Measurements from ENCODE around the gene MDM1. TPM values are rescaled to one million over a fixed set of nuclear protein-coding genes. Genes with fewer than 3 reads are reported as not detected.

MDM1 gene
- total RNA-seq, 1 donor from 2014 or later, result 23.2 TPM

- H3K9me3 Mint-ChIP-seq, result peaks cover 7% of the 10 kb centered on the region
- H3K4me1 Mint-ChIP-seq, result peaks cover 45% of the 10 kb centered on the region
- peaks cover 3% of the 10 kb centered on the region for H3K36me3 Mint-ChIP-seq (ENCODE audit: low read depth)
- intact Hi-C loops (cut with micrococcal nuclease), result loop anchor here (1.0 to 10.0 kb wide), 3 partner anchors 8 to 574 kb away; no protein-coding TSS in a partner anchor
- H3K27me3 Mint-ChIP-seq, result peaks cover 8% of the 10 kb centered on the region
- no peak for DNase-seq
- H3K4me3 Mint-ChIP-seq, result no peak overlapping the region
- H3K27ac Mint-ChIP-seq, result peak overlapping the region; percentile 42
These were observed 63.2 kb downstream of the MDM1 start for GRCh38 chr12:68268967-68269366.

DNA sequence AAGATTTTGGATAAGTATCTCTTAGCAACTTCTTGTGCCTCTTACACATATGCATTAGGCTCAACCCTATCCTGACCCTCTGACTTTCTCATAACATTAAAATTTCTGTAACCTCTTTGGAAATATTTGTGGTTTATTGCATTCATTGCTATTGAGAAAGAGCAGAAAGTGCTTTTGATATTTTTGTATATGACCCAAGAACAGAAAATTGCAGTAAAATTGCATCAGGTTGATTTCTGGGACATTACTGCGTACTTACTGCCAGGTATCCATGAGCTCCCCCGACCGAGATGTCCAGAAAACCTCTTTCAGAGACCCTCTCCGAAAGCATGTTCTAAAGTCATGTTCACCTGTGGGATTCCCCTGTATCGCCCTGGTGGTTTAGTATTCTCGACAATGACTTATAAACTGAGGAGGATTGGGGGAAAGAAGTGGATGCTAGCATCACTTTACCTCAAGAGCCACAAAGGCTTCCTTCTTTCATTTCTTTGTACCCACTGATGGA is 64.2 kb downstream of the MDM1 start:
- H3K4me3 Mint-ChIP-seq, result peak overlapping the region; percentile 29
- H3K9me3 Mint-ChIP-seq, result peaks cover 7% of the 10 kb centered on the region
- peaks cover 3% of the 10 kb centered on the region for H3K36me3 Mint-ChIP-seq (ENCODE audit: low read depth)
- peak; percentile 79 for DNase-seq
- peaks cover 45% of the 10 kb centered on the region for H3K4me1 Mint-ChIP-seq
- H3K27ac Mint-ChIP-seq, result peak overlapping the region; percentile 73
- H3K27me3 Mint-ChIP-seq, result peaks cover 8% of the 10 kb centered on the region
- intact Hi-C loops (cut with micrococcal nuclease), result loop anchor here (1.0 to 10.0 kb wide), 3 partner anchors 9 to 573 kb away; no protein-coding TSS in a partner anchor

GRCh38 chr12:68264857-68265256 is 67.3 kb downstream of the MDM1 start:
- peak overlapping the region; percentile 77 for H3K27ac Mint-ChIP-seq
- no peak overlapping the region for H3K4me3 Mint-ChIP-seq
- intact Hi-C loops (cut with micrococcal nuclease), result loop anchor here (10.0 kb wide), 2 partner anchors 220 to 570 kb away; no protein-coding TSS in a partner anchor
- H3K4me1 Mint-ChIP-seq, result peaks cover 65% of the 10 kb centered on the region
- H3K36me3 Mint-ChIP-seq (ENCODE audit: low read depth), result peaks cover 3% of the 10 kb centered on the region
- peaks cover 7% of the 10 kb centered on the region for H3K9me3 Mint-ChIP-seq
- no peak for DNase-seq
- peaks cover 8% of the 10 kb centered on the region for H3K27me3 Mint-ChIP-seq

DNA sequence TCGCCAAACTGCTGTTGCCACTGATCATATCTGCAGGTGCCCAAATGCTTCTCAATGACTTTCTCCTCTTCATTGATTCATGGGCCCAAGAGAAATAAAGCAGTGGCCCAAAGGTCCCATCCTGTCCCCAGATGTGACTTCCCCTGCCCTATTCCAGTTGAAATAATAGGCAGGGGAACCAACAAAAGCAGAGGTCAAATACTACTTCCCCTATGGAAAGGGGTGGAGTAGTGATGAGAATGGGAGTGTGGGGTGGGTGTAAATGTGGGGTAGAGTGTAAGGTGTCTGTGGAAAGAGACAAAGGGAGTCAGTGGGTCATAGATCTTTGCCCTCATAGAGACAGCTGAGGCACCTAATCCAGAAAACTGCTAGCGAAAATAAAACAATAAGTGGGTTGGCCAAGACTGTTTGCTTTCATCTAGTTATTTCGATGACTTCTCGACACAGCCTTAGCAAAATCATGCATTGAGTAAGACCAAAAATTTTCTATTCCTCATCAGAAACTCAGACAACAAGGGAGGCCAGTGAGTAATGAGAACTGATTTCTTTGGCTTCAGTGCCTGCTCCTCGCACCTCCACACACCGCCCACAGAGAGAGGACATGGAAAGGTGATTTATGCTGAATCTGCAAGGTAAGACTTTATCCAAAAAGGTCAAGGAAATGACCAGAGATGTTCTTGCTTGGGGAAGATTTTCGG is 67.9 kb downstream of the MDM1 start:
- H3K27me3 Mint-ChIP-seq, result peaks cover 8% of the 10 kb centered on the region
- peaks cover 65% of the 10 kb centered on the region for H3K4me1 Mint-ChIP-seq
- H3K4me3 Mint-ChIP-seq, result no peak overlapping the region

GRCh38 chr12:68263366-68263765 is 68.8 kb downstream of the MDM1 start:
- intact Hi-C loops (cut with micrococcal nuclease), result loop anchor here (10.0 kb wide), 2 partner anchors 221 to 569 kb away; no protein-coding TSS in a partner anchor
- Mint-ChIP-seq H3K27me3 (peaks cover 11% of the 10 kb centered on the region), H3K4me3 (no peak overlapping the region)

More for the DNA sequence above, 67.9 kb downstream of the MDM1 start:
- intact Hi-C loops (cut with micrococcal nuclease), result loop anchor here (10.0 kb wide), 2 partner anchors 220 to 570 kb away; no protein-coding TSS in a partner anchor
- no peak for DNase-seq
- Mint-ChIP-seq H3K27ac (peak overlapping the region; percentile 77), H3K9me3 (peaks cover 7% of the 10 kb centered on the region), H3K36me3 (ENCODE audit: low read depth) (peaks cover 3% of the 10 kb centered on the region)

DNA sequence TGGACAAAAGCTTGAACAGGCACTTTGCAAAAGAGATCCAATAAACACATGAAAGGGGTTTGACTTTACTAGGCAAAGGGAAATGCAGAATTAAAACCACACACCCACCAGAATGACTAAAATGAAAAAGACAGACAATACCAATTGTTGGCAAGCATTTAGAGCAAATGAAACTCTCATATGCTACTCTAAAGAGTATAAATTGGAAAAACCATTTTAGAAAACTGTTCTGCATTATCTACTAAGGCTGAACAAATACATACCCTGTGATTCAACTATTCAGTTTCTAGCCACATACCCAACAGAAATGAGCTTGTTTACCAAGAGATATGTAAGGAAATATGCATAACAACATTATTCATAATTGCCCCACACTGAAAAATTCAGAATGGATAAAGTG is 70.3 kb downstream of the MDM1 start:
- H3K36me3 Mint-ChIP-seq (ENCODE audit: low read depth), result peaks cover 3% of the 10 kb centered on the region
- H3K4me3 Mint-ChIP-seq, result peak overlapping the region; percentile 34
- DNase-seq, result no peak
- intact Hi-C loops (cut with micrococcal nuclease), result loop anchor here (1.0 to 10.0 kb wide), 4 partner anchors 15 to 567 kb away; no protein-coding TSS in a partner anchor
- H3K27me3 Mint-ChIP-seq, result peaks cover 18% of the 10 kb centered on the region
- H3K9me3 Mint-ChIP-seq, result peaks cover 15% of the 10 kb centered on the region
- H3K27ac Mint-ChIP-seq, result peak overlapping the region; percentile 52
- peaks cover 57% of the 10 kb centered on the region for H3K4me1 Mint-ChIP-seq

More at GRCh38 chr12:68263366-68263765, 68.8 kb downstream of the MDM1 start:
- Mint-ChIP-seq H3K9me3 (peaks cover 7% of the 10 kb centered on the region), H3K4me1 (peaks cover 63% of the 10 kb centered on the region), H3K36me3 (ENCODE audit: low read depth) (peaks cover 3% of the 10 kb centered on the region), H3K27ac (no peak overlapping the region)
- no peak for DNase-seq

DNA sequence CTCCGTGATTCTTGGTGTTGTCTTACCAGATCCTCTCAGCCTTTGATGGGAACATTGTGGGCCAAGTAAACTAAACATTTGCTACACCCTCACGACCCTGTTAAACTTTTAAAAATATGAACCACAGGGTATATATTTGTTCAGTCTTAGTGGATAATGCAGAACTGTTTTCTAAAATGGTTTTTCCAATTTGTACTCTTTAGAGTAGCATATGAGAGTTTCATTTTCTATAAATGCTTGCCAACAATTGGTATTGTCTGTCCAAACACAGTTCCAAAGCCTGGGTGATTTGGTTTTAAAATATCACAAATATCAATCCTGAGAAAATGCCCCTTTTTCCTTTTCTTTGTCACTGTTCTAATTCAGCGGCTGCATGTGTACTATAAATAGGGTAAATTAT is 72.0 kb downstream of the MDM1 start:
- Mint-ChIP-seq H3K27me3 (peaks cover 16% of the 10 kb centered on the region), H3K27ac (no peak overlapping the region), H3K4me3 (no peak overlapping the region), H3K36me3 (ENCODE audit: low read depth) (no peaks in the 10 kb centered on the region), H3K4me1 (peaks cover 49% of the 10 kb centered on the region), H3K9me3 (peaks cover 12% of the 10 kb centered on the region)
- intact Hi-C loops (cut with micrococcal nuclease), result loop anchor here (10.0 kb wide), 2 partner anchors 225 to 565 kb away; no protein-coding TSS in a partner anchor
- DNase-seq, result no peak

DNA sequence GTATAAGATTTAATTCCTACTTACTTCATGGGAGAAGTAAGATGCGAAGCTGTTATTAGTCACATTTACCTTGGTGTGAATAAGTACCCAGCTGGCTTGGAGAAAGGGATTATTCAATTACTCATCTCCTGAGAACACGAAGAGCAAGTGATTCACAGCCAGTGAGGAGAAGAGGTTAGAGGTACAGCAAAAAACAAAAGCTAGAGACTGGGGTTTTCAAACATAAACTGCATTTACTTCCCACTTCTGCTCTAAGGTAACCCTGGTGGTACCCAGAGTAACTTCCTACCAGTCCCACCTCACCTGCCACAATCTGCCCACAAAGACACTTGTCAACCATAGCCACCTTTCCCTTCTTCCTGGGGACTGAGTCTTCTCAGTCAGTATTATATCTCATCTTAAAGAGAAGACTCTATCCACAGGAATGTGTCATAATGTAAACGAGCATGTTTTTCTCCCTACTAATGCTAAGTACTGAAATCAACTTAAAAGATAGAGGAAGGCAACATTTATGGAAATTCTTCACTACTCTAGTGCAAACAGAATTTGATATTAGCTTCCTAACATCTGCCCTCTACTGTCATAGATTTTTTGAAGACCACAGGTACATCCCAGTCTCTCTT is 72.7 kb downstream of the MDM1 start:
- intact Hi-C loops (cut with micrococcal nuclease), result loop anchor here (1.0 to 2.0 kb wide), 3 partner anchors 18 to 84 kb away; partner anchors contain the start of gene IL26
- H3K36me3 Mint-ChIP-seq (ENCODE audit: low read depth), result no peaks in the 10 kb centered on the region
- H3K27me3 Mint-ChIP-seq, result peaks cover 18% of the 10 kb centered on the region
- H3K4me1 Mint-ChIP-seq, result peaks cover 44% of the 10 kb centered on the region
- peak overlapping the region; percentile 11 for H3K4me3 Mint-ChIP-seq
- peak overlapping the region; percentile 71 for H3K27ac Mint-ChIP-seq
- peaks cover 8% of the 10 kb centered on the region for H3K9me3 Mint-ChIP-seq
- peak; percentile 73 for DNase-seq

GRCh38 chr12:68253504-68253903 is 78.7 kb downstream of the MDM1 start, which contains the start of gene IL22:
IL22 (minus strand) TSS chr12:68253604; CDS start chr12:68253448, 156 bp downstream.
- intact Hi-C loops (cut with micrococcal nuclease), result no loop called here
- Mint-ChIP-seq H3K27ac (no peak within 1 kb of the TSS), H3K27me3 (peaks cover 45% of the 10 kb centered on the region), H3K9me3 (peaks cover 12% of the 10 kb centered on the region), H3K4me1 (peaks cover 11% of the 10 kb centered on the region), H3K4me3 (no peak within 1 kb of the TSS), H3K36me3 (ENCODE audit: low read depth) (no peaks in the 10 kb centered on the region)
- DNase-seq, result no peak

DNA sequence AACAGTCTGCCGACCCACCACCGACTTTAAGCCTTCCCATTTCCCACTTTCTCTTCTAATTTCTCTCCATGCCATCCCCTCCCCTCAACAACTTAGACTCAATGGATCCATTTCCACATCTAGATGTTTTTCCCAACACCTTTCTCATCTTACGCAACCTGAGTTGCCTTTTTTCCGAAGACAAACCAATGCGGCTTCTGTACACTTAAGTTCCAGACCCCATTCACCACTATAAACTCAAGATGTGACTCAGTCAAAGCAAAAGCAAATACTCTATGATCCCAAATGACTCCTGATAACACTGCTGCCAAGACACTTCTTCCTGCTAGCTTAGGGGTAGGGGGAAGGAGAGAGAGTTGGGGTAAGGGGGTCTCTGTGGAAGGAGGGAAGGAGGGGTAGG is 80.1 kb downstream of the MDM1 start:
- Mint-ChIP-seq H3K27me3 (peaks cover 44% of the 10 kb centered on the region), H3K36me3 (ENCODE audit: low read depth) (no peaks in the 10 kb centered on the region), H3K9me3 (peaks cover 11% of the 10 kb centered on the region), H3K4me3 (no peak overlapping the region), H3K27ac (no peak overlapping the region), H3K4me1 (peaks cover 6% of the 10 kb centered on the region)
- DNase-seq, result no peak
- intact Hi-C loops (cut with micrococcal nuclease), result no loop called here

DNA sequence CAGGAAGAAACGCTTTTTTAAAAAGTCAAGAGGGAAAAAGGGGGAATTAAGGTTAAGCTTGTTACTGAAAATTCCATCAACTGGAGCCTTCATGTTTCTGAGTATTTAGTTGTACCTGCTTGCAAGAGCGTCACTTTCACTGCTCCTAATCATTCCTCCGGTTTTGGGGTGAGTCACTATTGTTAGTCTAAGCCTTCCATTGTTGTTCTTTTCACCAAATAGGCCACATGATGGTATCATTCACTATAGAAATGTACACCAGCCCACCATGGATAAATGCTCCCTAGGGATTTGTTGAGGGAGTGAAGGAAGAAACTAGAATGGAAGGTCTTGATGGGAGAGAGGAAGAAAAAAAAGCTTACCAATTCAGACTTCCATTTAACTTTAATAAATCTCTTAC is 81.7 kb downstream of the MDM1 start:
- no peak for DNase-seq
- peaks cover 6% of the 10 kb centered on the region for H3K4me1 Mint-ChIP-seq
- peaks cover 12% of the 10 kb centered on the region for H3K9me3 Mint-ChIP-seq
- no peak overlapping the region for H3K27ac Mint-ChIP-seq
- intact Hi-C loops (cut with micrococcal nuclease), result no loop called here
- no peaks in the 10 kb centered on the region for H3K36me3 Mint-ChIP-seq (ENCODE audit: low read depth)
- H3K4me3 Mint-ChIP-seq, result no peak overlapping the region
- peaks cover 52% of the 10 kb centered on the region for H3K27me3 Mint-ChIP-seq

GRCh38 chr12:68247785-68248184 is 84.4 kb downstream of the MDM1 start:
- no peak overlapping the region for H3K27ac Mint-ChIP-seq
- intact Hi-C loops (cut with micrococcal nuclease), result no loop called here
- H3K27me3 Mint-ChIP-seq, result peaks cover 43% of the 10 kb centered on the region
- peaks cover 6% of the 10 kb centered on the region for H3K4me1 Mint-ChIP-seq
- no peak for DNase-seq
- no peak overlapping the region for H3K4me3 Mint-ChIP-seq
- peaks cover 2% of the 10 kb centered on the region for H3K36me3 Mint-ChIP-seq (ENCODE audit: low read depth)
- peaks cover 15% of the 10 kb centered on the region for H3K9me3 Mint-ChIP-seq

GRCh38 chr12:68246350-68246749 is 85.8 kb downstream of the MDM1 start:
- no peak for DNase-seq
- Mint-ChIP-seq H3K36me3 (ENCODE audit: low read depth) (peaks cover 2% of the 10 kb centered on the region), H3K9me3 (peaks cover 13% of the 10 kb centered on the region), H3K27ac (no peak overlapping the region), H3K27me3 (peaks cover 32% of the 10 kb centered on the region), H3K4me3 (no peak overlapping the region), H3K4me1 (peaks cover 10% of the 10 kb centered on the region)
- intact Hi-C loops (cut with micrococcal nuclease), result no loop called here

Data from activated CD4-positive, alpha-beta T cell treated with anti-CD3 and anti-CD28 coated beads, Interleukin-2, amount 10 ng/mL, durations not matched to agents 24 days and 14 days (primary cell).